ENCODE data around the gene LECT2.

The LECT2 gene

GRCh38 chr5:135954899-135955298 is at the start of gene LECT2:
Gene LECT2, minus strand, starts transcription at chr5:135954983. Its CDS starts 150 bp downstream, at chr5:135954833.
- DNase-seq (ENCODE audit: low read depth in 1 of 2, low spot score in 1 of 2) = no peak

GRCh38 chr5:136004436-136004835 is 49.7 kb upstream of the LECT2 start:
- DNase-seq (ENCODE audit: low read depth in 1 of 2, low spot score in 1 of 2) = no peak

DNA sequence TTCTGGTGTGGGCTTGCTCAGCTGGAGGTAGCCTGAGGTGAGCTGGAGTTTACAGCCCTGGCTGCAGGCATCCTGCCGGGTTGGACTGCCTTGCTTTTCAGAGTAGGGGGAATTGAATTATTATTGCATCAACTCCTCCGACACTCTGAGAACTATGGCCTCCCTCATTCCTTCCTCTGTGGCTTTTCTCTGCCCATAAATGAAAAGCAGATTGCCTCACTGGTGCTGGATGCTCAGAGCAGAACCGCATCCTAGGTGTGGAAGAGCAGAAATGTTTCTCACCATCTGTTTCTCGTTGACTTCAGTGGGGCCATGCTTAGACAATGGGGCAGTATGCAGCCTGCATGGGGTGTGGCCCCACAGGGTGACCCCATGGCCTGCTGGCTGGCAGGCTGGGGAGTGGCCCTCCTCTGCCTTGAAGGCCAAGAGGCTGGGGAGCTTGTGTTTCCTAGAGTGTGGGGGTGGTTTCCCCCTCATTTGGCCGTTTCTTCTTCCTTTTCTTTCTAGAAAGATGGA is 46.7 kb upstream of the LECT2 start:
- no peak for DNase-seq (ENCODE audit: low read depth in 1 of 2, low spot score in 1 of 2)

GRCh38 chr5:136000932-136001331 is 46.1 kb upstream of the LECT2 start:
- DNase-seq (ENCODE audit: low read depth in 1 of 2, low spot score in 1 of 2) = no peak

- no peak for DNase-seq (ENCODE audit: low read depth in 1 of 2, low spot score in 1 of 2)
Observed at GRCh38 chr5:136000147-136000546, 45.4 kb upstream of the LECT2 start.

DNA sequence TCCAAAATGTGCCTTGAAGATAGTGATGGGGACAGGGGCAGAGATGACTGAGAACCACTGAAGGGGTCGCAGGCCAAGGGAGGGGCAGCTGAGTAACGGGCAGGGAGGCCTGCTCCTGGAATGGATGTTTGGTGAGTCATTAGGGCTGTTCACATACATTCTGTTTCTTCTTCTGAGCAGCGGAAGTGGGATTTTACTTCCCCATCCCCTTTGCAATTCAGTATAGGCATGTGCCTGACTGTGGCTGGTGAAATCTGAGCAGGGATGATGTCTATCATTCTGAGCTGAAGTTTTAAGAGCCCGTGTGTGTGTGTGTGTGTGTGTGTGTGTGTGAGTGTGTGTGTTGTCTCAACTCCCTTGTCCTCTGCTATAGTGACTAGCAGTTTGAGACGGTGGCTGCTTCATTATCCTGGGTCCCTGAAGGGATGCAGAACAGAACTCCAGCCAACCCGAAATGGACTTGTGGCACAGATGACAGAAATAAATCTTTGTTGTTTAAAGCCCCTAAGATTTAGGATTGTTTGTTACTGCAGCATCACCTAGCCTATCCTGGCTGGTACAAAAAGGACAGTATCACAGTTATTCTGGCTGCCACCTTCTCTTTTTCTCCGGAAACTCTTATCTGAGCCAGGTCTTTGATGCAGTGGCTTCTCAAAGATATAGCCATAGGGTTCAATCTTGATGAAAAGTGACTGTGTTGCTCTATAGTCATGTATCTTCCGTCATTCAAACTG is 44.8 kb upstream of the LECT2 start:
- DNase-seq (ENCODE audit: low read depth in 1 of 2, low spot score in 1 of 2) = no peak

- no peak for DNase-seq (ENCODE audit: low read depth in 1 of 2, low spot score in 1 of 2)
Observed at GRCh38 chr5:135998889-135999288, 44.1 kb upstream of the LECT2 start.

DNA sequence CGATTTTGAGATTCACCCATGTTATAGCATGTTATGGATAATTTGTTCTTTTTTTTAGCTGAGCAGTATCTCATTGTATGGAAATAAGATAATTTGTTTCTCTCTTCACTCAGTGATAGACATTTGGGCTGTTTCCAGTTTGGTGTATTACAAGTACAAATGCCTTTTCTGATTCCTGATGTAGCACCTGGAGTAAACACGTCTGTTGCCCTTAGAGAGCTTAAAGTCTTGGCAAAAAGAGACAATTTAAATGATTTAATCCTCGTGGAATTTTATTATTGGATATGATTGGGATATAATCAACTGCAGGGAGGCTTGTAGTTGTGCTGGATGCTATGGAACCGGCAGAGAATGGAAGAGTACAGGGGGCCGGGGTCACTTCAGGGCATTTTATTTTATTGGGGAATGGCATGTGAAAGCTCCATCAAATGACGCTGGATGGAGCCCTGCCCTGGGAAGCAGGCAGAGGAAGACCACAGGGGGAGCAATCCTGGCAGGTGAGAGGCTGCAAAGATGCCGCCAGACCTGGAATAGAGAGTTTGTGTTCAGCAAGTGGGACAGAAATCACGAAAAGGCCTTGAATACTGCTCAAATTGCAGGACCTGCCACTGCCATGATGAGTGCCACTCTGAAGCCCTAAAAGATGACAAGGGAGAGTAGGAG is 43.0 kb upstream of the LECT2 start:
- no peak for DNase-seq (ENCODE audit: low read depth in 1 of 2, low spot score in 1 of 2)

GRCh38 chr5:135996611-135997010 is 41.8 kb upstream of the LECT2 start:
- DNase-seq (ENCODE audit: low read depth in 1 of 2, low spot score in 1 of 2) = no peak

DNA sequence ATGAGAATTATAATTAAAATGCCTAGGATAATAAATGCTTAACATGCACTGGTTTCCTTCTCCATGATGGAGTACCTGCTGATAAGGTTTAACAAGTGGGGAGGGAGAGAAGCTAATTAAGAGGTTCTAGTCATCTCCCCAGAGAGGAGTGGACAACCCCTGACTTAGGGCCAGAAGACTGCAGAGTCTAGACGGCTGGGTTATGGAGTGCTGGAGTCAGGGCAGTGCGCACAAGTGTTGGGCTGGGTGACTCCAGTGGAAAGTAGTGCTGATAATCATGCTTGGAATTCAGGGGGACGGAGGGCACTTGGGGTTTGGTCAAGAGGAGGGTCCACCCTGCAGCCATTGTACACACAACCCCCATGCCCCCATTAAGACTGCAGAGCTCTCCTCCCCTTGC is 41.2 kb upstream of the LECT2 start:
- DNase-seq (ENCODE audit: low read depth in 1 of 2, low spot score in 1 of 2) = no peak

DNA sequence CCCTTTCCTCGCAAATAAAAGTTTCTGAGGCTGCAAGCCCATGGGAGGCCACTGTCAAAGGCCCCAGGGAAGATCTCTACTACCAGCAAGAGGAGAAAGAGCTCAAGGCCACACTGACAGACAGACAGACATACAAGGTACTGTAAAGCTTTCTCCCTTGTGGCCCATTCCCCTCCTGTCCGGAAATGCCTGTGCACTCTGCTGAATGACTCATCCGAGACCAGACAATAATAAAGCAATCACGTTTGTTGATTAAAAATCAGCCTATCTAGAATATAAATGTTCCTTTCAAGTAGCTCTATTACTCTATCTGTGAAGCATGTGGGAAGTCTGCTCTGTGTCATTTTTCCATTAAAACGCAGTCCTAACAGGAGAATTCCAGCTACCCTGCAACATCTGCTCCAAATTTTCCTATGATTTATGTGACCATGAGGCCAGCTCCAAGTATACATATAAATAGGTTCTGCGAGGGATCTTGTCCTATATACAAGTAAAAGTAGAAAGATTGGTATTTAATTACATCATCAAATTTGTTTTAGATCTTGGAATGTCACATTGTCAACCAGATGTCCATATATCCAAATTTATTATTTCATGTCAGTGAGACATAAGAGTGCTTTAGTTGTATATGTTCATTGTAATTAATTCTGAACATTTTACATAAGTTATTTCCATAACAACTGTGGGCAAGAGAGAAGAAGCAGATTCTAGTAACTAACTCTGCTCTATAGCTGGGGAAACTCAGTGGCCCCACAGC is 39.3 kb upstream of the LECT2 start:
- no peak for DNase-seq (ENCODE audit: low read depth in 1 of 2, low spot score in 1 of 2)

DNA sequence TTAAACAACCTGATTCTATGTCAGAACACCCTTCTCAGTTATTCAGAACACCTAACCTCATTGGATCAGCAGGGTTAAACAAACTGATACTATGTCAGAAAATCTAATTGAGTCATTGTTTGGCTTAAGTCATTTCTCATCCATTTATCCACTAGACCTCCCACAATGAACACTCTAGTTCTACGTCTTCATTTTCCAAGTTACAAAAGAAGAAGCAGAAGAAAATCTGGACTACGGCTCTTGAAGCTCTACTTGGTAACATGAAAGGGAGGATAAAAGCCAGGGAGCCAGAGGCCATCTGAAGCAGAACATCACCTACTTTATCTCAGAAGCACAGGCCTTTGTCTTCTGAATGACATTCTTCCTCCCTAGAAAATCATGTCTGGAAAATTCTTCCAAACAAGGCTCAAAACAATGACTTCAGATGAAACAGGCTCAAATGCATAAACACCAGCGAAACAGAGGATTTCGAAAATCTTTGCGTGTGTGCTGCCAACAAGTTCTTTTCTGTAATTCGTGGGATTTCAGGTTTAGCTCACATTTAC is 38.6 kb upstream of the LECT2 start:
- no peak for DNase-seq (ENCODE audit: low read depth in 1 of 2, low spot score in 1 of 2)

DNA sequence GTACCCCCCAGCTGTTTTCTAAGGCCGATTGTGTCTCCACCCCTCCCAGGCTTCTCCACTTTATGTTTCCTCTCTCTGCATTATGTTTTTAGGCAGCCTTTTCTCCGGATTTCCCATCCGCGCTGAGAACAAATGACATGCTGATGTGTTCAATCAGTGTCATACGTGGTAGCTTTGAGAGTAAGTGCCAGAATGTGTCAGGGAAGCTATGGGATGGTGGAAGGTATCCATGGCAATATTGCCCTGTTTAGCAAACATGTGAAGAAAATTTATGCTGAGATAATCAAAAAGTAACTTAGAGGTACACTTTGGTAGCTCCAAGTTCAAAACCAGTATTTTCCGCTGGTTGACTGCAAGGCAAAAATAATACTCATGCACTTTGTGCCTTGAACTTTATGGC is 36.6 kb upstream of the LECT2 start:
- DNase-seq (ENCODE audit: low read depth in 1 of 2, low spot score in 1 of 2) = no peak

- no peak for DNase-seq (ENCODE audit: low read depth in 1 of 2, low spot score in 1 of 2)
Observed at GRCh38 chr5:135990528-135991255, 35.9 kb upstream of the LECT2 start.

- DNase-seq (ENCODE audit: low read depth in 1 of 2, low spot score in 1 of 2) = no peak
Observed at GRCh38 chr5:135989686-135990085, 34.9 kb upstream of the LECT2 start.

GRCh38 chr5:135988546-135988945 is 33.8 kb upstream of the LECT2 start:
- DNase-seq (ENCODE audit: low read depth in 1 of 2, low spot score in 1 of 2) = no peak

GRCh38 chr5:135986891-135987401 is 32.2 kb upstream of the LECT2 start:
- no peak for DNase-seq (ENCODE audit: low read depth in 1 of 2, low spot score in 1 of 2)

DNA sequence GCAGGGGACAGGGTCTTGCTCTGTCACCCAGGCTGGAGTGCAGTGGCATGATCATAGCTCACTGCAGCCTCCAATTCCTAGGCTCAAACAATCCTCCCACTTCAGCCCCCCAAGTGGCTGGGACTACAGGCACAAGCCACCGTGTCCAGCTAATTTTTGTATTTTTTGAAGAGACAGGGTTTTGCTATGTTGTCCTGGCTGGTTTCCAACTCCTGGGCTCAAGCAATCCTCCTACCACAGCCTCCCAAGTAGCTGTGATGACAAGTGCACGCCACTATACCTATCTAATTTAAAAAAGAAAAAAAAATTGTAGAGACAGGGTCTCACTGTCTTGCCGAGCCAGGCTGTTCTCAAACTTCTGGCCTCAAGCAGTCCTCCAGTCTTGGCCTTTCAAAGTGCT is 31.6 kb upstream of the LECT2 start:
- DNase-seq (ENCODE audit: low read depth in 1 of 2, low spot score in 1 of 2) = no peak

DNA sequence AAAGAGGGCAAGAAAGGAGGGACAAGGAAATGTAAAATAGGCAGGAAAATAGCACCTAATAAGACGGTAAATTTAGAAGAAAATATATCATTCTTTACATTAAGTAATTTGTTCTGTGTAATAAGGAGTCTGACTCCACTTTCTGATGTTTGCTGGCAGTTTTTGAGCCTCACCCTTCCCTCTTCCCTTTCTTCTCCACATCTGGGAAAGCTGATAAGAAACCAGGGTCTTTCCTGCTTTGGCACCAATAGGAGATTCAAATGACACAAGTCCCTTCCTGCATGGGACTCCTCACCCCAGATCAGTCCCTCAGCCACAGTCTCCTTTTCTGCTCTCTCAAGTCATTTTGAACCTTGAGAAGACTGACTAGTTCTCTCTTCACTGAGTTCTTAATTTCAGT is 31.2 kb upstream of the LECT2 start:
- DNase-seq (ENCODE audit: low read depth in 1 of 2, low spot score in 1 of 2) = no peak

DNA sequence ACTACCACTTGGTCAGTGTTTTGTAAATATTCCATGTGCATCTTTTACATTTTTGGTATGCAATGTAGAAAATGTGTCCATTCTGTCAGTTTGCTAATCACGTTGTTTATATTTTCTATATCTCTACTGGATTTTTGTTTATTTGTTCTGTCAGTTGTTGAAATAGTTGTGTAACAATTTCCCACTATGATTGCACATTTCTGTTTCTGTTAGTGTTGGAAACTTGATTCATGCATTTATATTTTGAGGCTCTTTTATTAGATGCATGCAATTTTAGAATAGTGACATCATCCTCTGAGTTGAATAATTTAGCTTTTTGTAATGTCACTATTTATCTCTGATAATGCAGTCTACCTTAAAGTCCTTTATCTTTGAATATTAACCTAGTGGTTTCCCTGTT is 25.8 kb upstream of the LECT2 start:
- no peak for DNase-seq (ENCODE audit: low read depth in 1 of 2, low spot score in 1 of 2)

- DNase-seq (ENCODE audit: low read depth in 1 of 2, low spot score in 1 of 2) = no peak
Observed at GRCh38 chr5:135979510-135979909, 24.7 kb upstream of the LECT2 start.
